H1 (cell line): ENCODE results near the gene CDRT4. TPM values are rescaled to one million over a fixed set of nuclear protein-coding genes. Genes with fewer than 3 reads are reported as not detected.

Source experiments
- CTCF ChIA-PET: fragments of 300-600 bp; sonication (Branson Sonifier 250); formaldehyde crosslinking; loops from one replicate; lab custom pipeline; 2021; ENCODE audit not compliant: partially characterized antibody; lab: Charles Lee
- POLR2A ChIA-PET: fragments of 300-600 bp; sonication (Branson Sonifier 250); formaldehyde crosslinking; loops from one replicate; lab custom pipeline; 2021; ENCODE audit warnings: inconsistent platforms; ENCODE audit not compliant: partially characterized antibody; lab: Charles Lee
- DNase-seq, 2 experiments: peaks; one replicate each; pipeline versions ENCODE4 v3.0.0 to v3.0.0-alpha.2; 2010 to 2022; ENCODE audit warnings: low spot score in 2 of 2, low read depth in 1 of 2, mixed read lengths in 1 of 2
- FAIRE-seq: peaks from 2 replicates; lab custom pipeline; 2011; peaks lifted over from hg19 to GRCh38; lab: Jason Lieb, UNC
- H2AFZ ChIP-seq: 2 replicates; pipeline ENCODE4 v1.8.1; 2012; ENCODE audit warnings: low read length, inconsistent platforms
- H2AK5ac ChIP-seq: 2 replicates; pipeline ENCODE4 v1.6.1; 2013; ENCODE audit warnings: low read depth, low read length
- H2BK120ac ChIP-seq: replicated peaks from 2 replicates; pipeline ENCODE3; 2013; ENCODE audit warnings: low read depth, low read length, inconsistent platforms
- H2BK12ac ChIP-seq: 2 replicates; pipeline ENCODE4 v1.6.1; 2013; ENCODE audit warnings: low read depth, low read length
- H2BK15ac ChIP-seq: 2 replicates; pipeline ENCODE4 v1.6.1; 2013; ENCODE audit warnings: low read length
- H2BK20ac ChIP-seq: 2 replicates; pipeline ENCODE4 v1.6.1; 2013; ENCODE audit warnings: low read length
- H2BK5ac ChIP-seq: 2 replicates; pipeline ENCODE4 v1.6.1; 2013; ENCODE audit warnings: low read depth, low read length
- H3K14ac ChIP-seq: 2 replicates; pipeline ENCODE4 v1.6.1; 2013; ENCODE audit warnings: inconsistent platforms; ENCODE audit not compliant: insufficient read length
- H3K18ac ChIP-seq: 2 replicates; pipeline ENCODE4 v1.6.1; 2013; ENCODE audit warnings: low read length; ENCODE audit errors: extremely low read depth
- H3K23ac ChIP-seq: 2 replicates; pipeline ENCODE4 v1.6.1; 2013; ENCODE audit warnings: inconsistent platforms; ENCODE audit not compliant: insufficient read length
- H3K23me2 ChIP-seq: 2 replicates; pipeline ENCODE4 v1.6.1; 2013; ENCODE audit warnings: low read depth, low read length
- H3K27ac ChIP-seq: 2 replicates; pipeline ENCODE4 v1.6.1; 2011; ENCODE audit warnings: low read depth, low read length, inconsistent platforms
- H3K27me3 ChIP-seq, 4 experiments: replicated peaks in 1 of 4; 1 replicate in 1 of 4; 2 replicates in 3 of 4; pipeline versions ENCODE4 v1.6.1 to v1.8.1; 2011 to 2013; ENCODE audit warnings: low read length in 3 of 4, mild to moderate bottlenecking in 3 of 4, inconsistent platforms in 2 of 4, mixed read lengths in 2 of 4, moderate library complexity in 1 of 4; ENCODE audit not compliant: control insufficient read depth in 3 of 4, insufficient read depth in 3 of 4; ENCODE audit errors: extremely low read depth in 1 of 4
- H3K36me3 ChIP-seq, 4 experiments: 2 replicates each; pipeline versions ENCODE4 v1.6.1 to v1.8.1; 2011 to 2013; ENCODE audit warnings: mild to moderate bottlenecking in 4 of 4, low read length in 3 of 4, moderate library complexity in 2 of 4, control low read depth in 1 of 4, inconsistent platforms in 1 of 4; ENCODE audit not compliant: insufficient read depth in 4 of 4, control insufficient read depth in 2 of 4
- H3K4ac ChIP-seq: replicated peaks from 2 replicates; pipeline ENCODE3; 2013; ENCODE audit warnings: low read length, low read depth, mixed read lengths, inconsistent platforms; ENCODE audit not compliant: insufficient read length
- H3K4me1 ChIP-seq, 4 experiments: replicated peaks in 1 of 4; 1 replicate in 1 of 4; 2 replicates in 3 of 4; pipeline versions ENCODE4 v1.6.1 to v1.8.1; 2011 to 2013; ENCODE audit warnings: low read length in 3 of 4, inconsistent platforms in 2 of 4, mixed read lengths in 1 of 4; ENCODE audit not compliant: insufficient read depth in 4 of 4, control insufficient read depth in 3 of 4
- H3K4me2 ChIP-seq, 2 experiments: 2 replicates each; pipeline versions ENCODE4 v1.6.1 to v1.8.1; 2011 to 2013; ENCODE audit warnings: low read depth in 2 of 2, low read length in 2 of 2, control low read depth in 1 of 2, inconsistent platforms in 1 of 2, mild to moderate bottlenecking in 1 of 2; ENCODE audit not compliant: insufficient read depth in 1 of 2
- H3K4me3 ChIP-seq, 4 experiments: fragments of 200-600, 300-600 bp in 1 of 4; sonication (generic), shearing (Covaris generic), sonication (Bioruptor Twin) in 1 of 4; 2 replicates each; pipeline versions ENCODE4 v1.5.1 to v1.8.1; 2011 to 2016; ENCODE audit warnings: low read length in 4 of 4, low read depth in 3 of 4, control low read depth in 2 of 4, inconsistent platforms in 2 of 4, mild to moderate bottlenecking in 2 of 4, mixed read lengths in 1 of 4, moderate library complexity in 1 of 4; ENCODE audit not compliant: insufficient read depth in 2 of 4; ENCODE audit errors: extremely low read depth in 1 of 4
- H3K56ac ChIP-seq: replicated peaks from 2 replicates; pipeline ENCODE3; 2013; ENCODE audit warnings: low read depth, mild to moderate bottlenecking, mixed read lengths, low read length, inconsistent platforms; ENCODE audit not compliant: insufficient read length
- H3K79me1 ChIP-seq: 2 replicates; pipeline ENCODE4 v1.6.1; 2013; ENCODE audit warnings: low read depth, low read length, control low read depth
- H3K79me2 ChIP-seq, 2 experiments: 2 replicates each; pipeline versions ENCODE4 v1.6.1 to v1.8.1; 2012 to 2013; ENCODE audit warnings: low read length in 2 of 2, mild to moderate bottlenecking in 2 of 2, inconsistent platforms in 1 of 2; ENCODE audit not compliant: insufficient read depth in 2 of 2, control insufficient read depth in 1 of 2
- H3K9ac ChIP-seq, 4 experiments: replicated peaks in 1 of 4; 1 replicate in 1 of 4; 2 replicates in 3 of 4; pipeline versions ENCODE4 v1.6.1 to v1.8.1; 2011 to 2013; ENCODE audit warnings: low read depth in 3 of 4, low read length in 3 of 4, control low read depth in 2 of 4, mild to moderate bottlenecking in 2 of 4, moderate library complexity in 2 of 4, inconsistent platforms in 1 of 4; ENCODE audit errors: extremely low read depth in 1 of 4
- H3K9me3 ChIP-seq, 2 experiments: 2 replicates each; pipeline versions ENCODE4 v1.6.1 to v1.8.1; 2012 to 2013; ENCODE audit warnings: mild to moderate bottlenecking in 2 of 2, moderate library complexity in 2 of 2, control low read depth in 1 of 2, inconsistent platforms in 1 of 2, low read depth in 1 of 2, low read length in 1 of 2, mixed read lengths in 1 of 2; ENCODE audit not compliant: insufficient read depth in 2 of 2
- H4K20me1 ChIP-seq, 2 experiments: replicated peaks in 1 of 2; 2 replicates each; pipeline versions ENCODE3 to v1.8.1; 2011 to 2013; ENCODE audit warnings: inconsistent platforms in 2 of 2, low read length in 2 of 2, mild to moderate bottlenecking in 1 of 2; ENCODE audit not compliant: insufficient read depth in 2 of 2, control insufficient read depth in 1 of 2
- H4K5ac ChIP-seq: 2 replicates; pipeline ENCODE4 v1.6.1; 2013; ENCODE audit warnings: low read length, low read depth, mixed read lengths, inconsistent platforms; ENCODE audit not compliant: insufficient read length
- H4K8ac ChIP-seq: 2 replicates; pipeline ENCODE4 v1.8.0; 2013; ENCODE audit warnings: mild to moderate bottlenecking, moderate library complexity, low read length, inconsistent platforms; ENCODE audit not compliant: insufficient read depth; ENCODE audit errors: extremely low read depth
- H4K91ac ChIP-seq: replicated peaks from 2 replicates; pipeline ENCODE3; 2013; ENCODE audit warnings: low read length, mixed read lengths, inconsistent platforms; ENCODE audit not compliant: insufficient read length
- CBX5 ChIP-seq: fragments of 300-800, 300-1000 bp; sonication (generic); IDR thresholded peaks from 2 replicates; pipeline ENCODE4 v1.7.1; 2016; ENCODE audit warnings: antibody characterized with exemption, low read length, low read depth
- CHD2 ChIP-seq: IDR thresholded peaks from 2 replicates; pipeline ENCODE4 v1.6.1; 2012; ENCODE audit warnings: low read length, improper control_type of control experiment
- E2F6 ChIP-seq: IDR thresholded peaks from 2 replicates; pipeline ENCODE4 v1.6.1; 2012; ENCODE audit warnings: inconsistent platforms
- EZH2 ChIP-seq: fragments of 200-600 bp; sonication (generic); IDR thresholded peaks from 2 replicates; pipeline ENCODE4 v1.7.1; 2012; ENCODE audit warnings: low read depth, mild to moderate bottlenecking, moderate library complexity, low read length, inconsistent platforms; ENCODE audit not compliant: severe bottlenecking
- SIRT6 ChIP-seq: IDR thresholded peaks from one replicate; pipeline ENCODE4 v1.7.1; 2012; ENCODE audit warnings: low read length, inconsistent platforms
- TBP ChIP-seq: IDR thresholded peaks from 2 replicates; pipeline ENCODE4 v1.6.1; 2011; ENCODE audit warnings: low read depth, low read length, improper control_type of control experiment
- WGBS, 2 experiments: shearing (Covaris generic) in 1 of 2; methylation state at CpG; one replicate each; pipeline versions ENCODE4 v1.1.6 to v1.1.7; 2013 to 2015; ENCODE audit warnings: low lambda C conversion rate in 2 of 2, mixed read lengths in 2 of 2, inconsistent platforms in 1 of 2, low coverage in 1 of 2, missing lambda C conversion rate in 1 of 2; ENCODE audit not compliant: insufficient replicate concordance in 2 of 2, insufficient coverage in 1 of 2, insufficient read length in 1 of 2; ENCODE audit errors: extremely low coverage in 1 of 2, missing lambda C conversion rate in 1 of 2; 5-methylcytosine and 5-hydroxymethylcytosine counted together
- polyA plus RNA-seq, 7 experiments: library from polyadenylated mRNA; depleted of rRNA in 3 of 7; stranded (reverse) in 5 of 7; unstranded in 2 of 7; fragments of >200 nt in 5 of 7; fragments of 200-250 nt in 2 of 7; gene quantifications; 1 replicate in 5 of 7; 2 replicates in 1 of 7; 4 replicates in 1 of 7; pipeline versions ENCODE4 v1.2.1 to v1.2.3, GENCODE V29; 2011 to 2013; ENCODE audit warnings: missing spikeins in 2 of 7, mixed read lengths in 2 of 7
- total RNA-seq: library from RNA; stranded (reverse); fragmentation: NEBNext Ultra II Directional; extraction: Animal tissue kit (Norgen Biotek cat#: 25700); gene quantifications from 2 replicates; pipeline ENCODE4 v1.2.1, GENCODE V29; 2021

CDRT4 gene
- total and polyA plus RNA-seq, 2 of the 8 experiments (the other 6 are each of a cell fraction or from before 2014, with no cell fraction given) = 2.6 to 5.6 TPM

- no peak for FAIRE-seq
- CTCF ChIA-PET = interaction anchor here (0.9 to 1.8 kb wide), 4 partner anchors 17 to 205 kb away, joined by 3 to 5 read pairs (median 4); no protein-coding TSS in a partner anchor
These were observed 13.6 kb downstream of the CDRT4 start for GRCh38 chr17:15453782-15454181.

More at GRCh38 chr17:15453782-15454181, 13.6 kb downstream of the CDRT4 start:
- H2BK15ac ChIP-seq = no peak overlapping the region
- no peak for DNase-seq
- no peak overlapping the region for H3K9ac ChIP-seq
- no peak overlapping the region for H2AK5ac ChIP-seq
- H3K14ac ChIP-seq = no peak overlapping the region
- H3K56ac ChIP-seq = no peak overlapping the region
- no peak overlapping the region for H3K4ac ChIP-seq
- no peaks in the 10 kb centered on the region for H3K4me1 ChIP-seq
- no peak overlapping the region for H4K8ac ChIP-seq
- H3K36me3 ChIP-seq = peaks cover 0 to 6% (median 1%) of the 10 kb centered on the region in 4 experiments; a peak in 5 of 8 replicates
- no peak overlapping the region for H3K27ac ChIP-seq
- no peak overlapping the region for H2BK5ac ChIP-seq
- H3K79me1 ChIP-seq = no peaks in the 10 kb centered on the region; the same call in 1 of the 2 replicates
- TF ChIP-seq E2F6 = no peak
- TF ChIP-seq EZH2 = no peak
- no peak for TF ChIP-seq CHD2
- TF ChIP-seq CBX5 = no peak
- TF ChIP-seq TBP = no peak
- no peak for TF ChIP-seq SIRT6
- POLR2A ChIA-PET = no interaction called here
- no peak overlapping the region for H4K91ac ChIP-seq
- H3K9me3 ChIP-seq = peaks cover 3% of the 10 kb centered on the region in 2 experiments; a peak in 1 of 4 replicates
- no peak overlapping the region for H3K4me2 ChIP-seq
- no peak overlapping the region for H3K4me3 ChIP-seq
- H3K79me2 ChIP-seq = no peaks in the 10 kb centered on the region
- H3K23ac ChIP-seq = no peak overlapping the region
- H4K5ac ChIP-seq = no peak overlapping the region
- H2AFZ ChIP-seq = no peak overlapping the region
- H2BK120ac ChIP-seq = no peak overlapping the region
- H4K20me1 ChIP-seq = no peaks in the 10 kb centered on the region
- H3K27me3 ChIP-seq = no peaks in the 10 kb centered on the region
- H3K18ac ChIP-seq = no peak overlapping the region
- H2BK12ac ChIP-seq = no peak overlapping the region
- no peak overlapping the region for H2BK20ac ChIP-seq
- H3K23me2 ChIP-seq = no peaks in the 10 kb centered on the region
- WGBS, 2 experiments = 74% methylated on average over 3 of the region's 3 CpGs; no CpG with 5 or more reads in 1 of the 2 experiments
